Measurements from ENCODE around the gene TCHP.
A peak's percentile ranks its signal among the peaks of the same experiment; 100 is the strongest.
"Not testable (repeated sequence)": the region's sequence is repeated elsewhere in the genome, so short reads cannot be mapped to it uniquely, and the experiment has no call there.

Gene TCHP

GRCh38 chr12:109881752-109882151 lies 18.3 kb upstream of the TCHP start:
- peak overlapping the region; percentile 85 for H3K4me3 Mint-ChIP-seq
- DNase-seq = no peak
- no peaks in the 10 kb centered on the region for H3K9me3 Mint-ChIP-seq
- H3K27ac Mint-ChIP-seq = no peak overlapping the region
- peaks cover 38% of the 10 kb centered on the region for H3K4me1 Mint-ChIP-seq
- TF ChIP-seq, protein P1, sequence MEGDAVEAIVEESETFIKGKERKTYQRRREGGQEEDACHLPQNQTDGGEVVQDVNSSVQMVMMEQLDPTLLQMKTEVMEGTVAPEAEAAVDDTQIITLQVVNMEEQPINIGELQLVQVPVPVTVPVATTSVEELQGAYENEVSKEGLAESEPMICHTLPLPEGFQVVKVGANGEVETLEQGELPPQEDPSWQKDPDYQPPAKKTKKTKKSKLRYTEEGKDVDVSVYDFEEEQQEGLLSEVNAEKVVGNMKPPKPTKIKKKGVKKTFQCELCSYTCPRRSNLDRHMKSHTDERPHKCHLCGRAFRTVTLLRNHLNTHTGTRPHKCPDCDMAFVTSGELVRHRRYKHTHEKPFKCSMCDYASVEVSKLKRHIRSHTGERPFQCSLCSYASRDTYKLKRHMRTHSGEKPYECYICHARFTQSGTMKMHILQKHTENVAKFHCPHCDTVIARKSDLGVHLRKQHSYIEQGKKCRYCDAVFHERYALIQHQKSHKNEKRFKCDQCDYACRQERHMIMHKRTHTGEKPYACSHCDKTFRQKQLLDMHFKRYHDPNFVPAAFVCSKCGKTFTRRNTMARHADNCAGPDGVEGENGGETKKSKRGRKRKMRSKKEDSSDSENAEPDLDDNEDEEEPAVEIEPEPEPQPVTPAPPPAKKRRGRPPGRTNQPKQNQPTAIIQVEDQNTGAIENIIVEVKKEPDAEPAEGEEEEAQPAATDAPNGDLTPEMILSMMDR (IDR thresholded peaks at IDR 0.05) = no peak
- H3K36me3 Mint-ChIP-seq (ENCODE audit: low read depth) = no peaks in the 10 kb centered on the region
- H3K27me3 Mint-ChIP-seq (ENCODE audit: low read depth, poor library complexity) = peaks cover 12% of the 10 kb centered on the region

GRCh38 chr12:109883461-109883860 lies 16.6 kb upstream of the TCHP start:
- Mint-ChIP-seq H3K9me3 (no peaks in the 10 kb centered on the region), H3K4me3 (no peak overlapping the region), H3K36me3 (ENCODE audit: low read depth) (no peaks in the 10 kb centered on the region), H3K4me1 (peaks cover 23% of the 10 kb centered on the region), H3K27me3 (ENCODE audit: low read depth, poor library complexity) (peaks cover 12% of the 10 kb centered on the region), H3K27ac (no peak overlapping the region)
- TF ChIP-seq, protein P1 (IDR thresholded peaks at IDR 0.05) = no peak
- DNase-seq = no peak

DNA sequence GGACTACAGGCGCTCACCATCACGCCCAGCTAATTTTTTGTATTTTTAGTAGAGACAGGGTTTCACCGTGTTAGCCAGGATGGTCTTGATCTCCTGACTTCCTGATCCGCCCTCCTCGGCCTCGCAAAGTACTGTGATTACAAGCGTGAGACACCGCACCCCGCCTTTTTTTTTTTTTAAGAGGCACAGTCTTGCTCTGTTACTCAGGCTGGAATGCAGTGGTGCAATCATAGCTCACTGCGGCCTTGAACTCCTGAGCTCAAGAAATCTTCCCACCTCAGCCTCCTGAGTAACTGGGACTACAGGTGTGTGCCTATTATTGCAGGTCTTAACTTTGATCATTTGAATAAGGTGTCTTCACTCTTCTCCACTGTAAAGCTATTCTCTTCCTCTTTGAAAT lies 14.5 kb upstream of the TCHP start:
- Mint-ChIP-seq H3K36me3 (ENCODE audit: low read depth) (no peaks in the 10 kb centered on the region), H3K27ac (no peak overlapping the region), H3K4me1 (peaks cover 16% of the 10 kb centered on the region), H3K27me3 (ENCODE audit: low read depth, poor library complexity) (peaks cover 12% of the 10 kb centered on the region), H3K9me3 (no peaks in the 10 kb centered on the region), H3K4me3 (no peak overlapping the region)
- TF ChIP-seq, protein P1 (IDR thresholded peaks at IDR 0.05) = no peak
- no peak for DNase-seq

- Mint-ChIP-seq H3K4me3 (no peak overlapping the region), H3K27me3 (ENCODE audit: low read depth, poor library complexity) (peaks cover 7% of the 10 kb centered on the region), H3K9me3 (no peaks in the 10 kb centered on the region), H3K27ac (no peak overlapping the region), H3K4me1 (peaks cover 8% of the 10 kb centered on the region), H3K36me3 (ENCODE audit: low read depth) (no peaks in the 10 kb centered on the region)
- TF ChIP-seq, protein P1 (IDR thresholded peaks at IDR 0.05) = no peak
- DNase-seq = no peak
Measured at GRCh38 chr12:109888179-109889020, 11.7 kb upstream of the TCHP start.

GRCh38 chr12:109890620-109891170 lies 9.4 kb upstream of the TCHP start:
- H3K36me3 Mint-ChIP-seq (ENCODE audit: low read depth) = no peaks in the 10 kb centered on the region
- H3K27ac Mint-ChIP-seq = no peak overlapping the region
- TF ChIP-seq, protein P1 (IDR thresholded peaks at IDR 0.05) = no peak
- DNase-seq = no peak
- no peak overlapping the region for H3K4me3 Mint-ChIP-seq
- peaks cover 7% of the 10 kb centered on the region for H3K27me3 Mint-ChIP-seq (ENCODE audit: low read depth, poor library complexity)
- peaks cover 8% of the 10 kb centered on the region for H3K4me1 Mint-ChIP-seq
- H3K9me3 Mint-ChIP-seq = no peaks in the 10 kb centered on the region

GRCh38 chr12:109891731-109892130 lies 8.3 kb upstream of the TCHP start:
- H3K9me3 Mint-ChIP-seq, DNase-seq: not testable (repeated sequence)

More at GRCh38 chr12:109891731-109892130, 8.3 kb upstream of the TCHP start:
- H3K27me3 Mint-ChIP-seq (ENCODE audit: low read depth, poor library complexity); H3K36me3 Mint-ChIP-seq (ENCODE audit: low read depth); H3K27ac Mint-ChIP-seq; H3K4me3 Mint-ChIP-seq; H3K4me1 Mint-ChIP-seq: not testable (repeated sequence)

Data from nephron progenitor cell (in vitro differentiated cells).